ENCODE results near the gene MTARC1. TPM values are rescaled to one million over a fixed set of nuclear protein-coding genes. Genes with fewer than 3 reads are reported as not detected.

Gene MTARC1
- total RNA-seq, 1 donor from 2014 or later = 37.1 TPM

DNA sequence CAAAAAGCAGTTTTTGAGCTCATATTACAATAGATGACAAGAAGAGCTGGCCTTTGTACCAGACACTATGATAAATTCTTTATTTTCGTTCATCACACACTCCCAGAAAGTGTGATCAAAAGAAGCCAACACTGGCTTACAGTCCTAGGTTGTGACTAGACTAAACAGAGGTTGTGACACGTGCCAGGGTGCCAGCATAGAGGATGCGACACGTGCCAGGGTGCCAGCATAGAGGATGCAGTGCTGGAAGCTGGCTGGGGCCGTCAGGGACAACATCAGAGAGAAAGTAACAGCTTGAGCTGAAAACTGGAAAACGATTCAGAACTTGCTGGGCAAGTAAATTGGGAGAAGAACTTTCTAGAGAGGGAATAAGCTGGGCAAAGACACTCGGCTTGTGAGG lies 2.2 kb downstream of the MTARC1 start:
- TF ChIP-seq, protein P1, sequence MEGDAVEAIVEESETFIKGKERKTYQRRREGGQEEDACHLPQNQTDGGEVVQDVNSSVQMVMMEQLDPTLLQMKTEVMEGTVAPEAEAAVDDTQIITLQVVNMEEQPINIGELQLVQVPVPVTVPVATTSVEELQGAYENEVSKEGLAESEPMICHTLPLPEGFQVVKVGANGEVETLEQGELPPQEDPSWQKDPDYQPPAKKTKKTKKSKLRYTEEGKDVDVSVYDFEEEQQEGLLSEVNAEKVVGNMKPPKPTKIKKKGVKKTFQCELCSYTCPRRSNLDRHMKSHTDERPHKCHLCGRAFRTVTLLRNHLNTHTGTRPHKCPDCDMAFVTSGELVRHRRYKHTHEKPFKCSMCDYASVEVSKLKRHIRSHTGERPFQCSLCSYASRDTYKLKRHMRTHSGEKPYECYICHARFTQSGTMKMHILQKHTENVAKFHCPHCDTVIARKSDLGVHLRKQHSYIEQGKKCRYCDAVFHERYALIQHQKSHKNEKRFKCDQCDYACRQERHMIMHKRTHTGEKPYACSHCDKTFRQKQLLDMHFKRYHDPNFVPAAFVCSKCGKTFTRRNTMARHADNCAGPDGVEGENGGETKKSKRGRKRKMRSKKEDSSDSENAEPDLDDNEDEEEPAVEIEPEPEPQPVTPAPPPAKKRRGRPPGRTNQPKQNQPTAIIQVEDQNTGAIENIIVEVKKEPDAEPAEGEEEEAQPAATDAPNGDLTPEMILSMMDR (IDR thresholded peaks at IDR 0.05; ENCODE audit: unreplicated experiment) = no peak
- peak overlapping the region; percentile 21 for H3K4me3 Mint-ChIP-seq (ENCODE audit: low read depth)
- no peaks in the 10 kb centered on the region for H3K9me3 Mint-ChIP-seq (ENCODE audit: low read depth)
- peaks cover 20% of the 10 kb centered on the region for H3K4me1 Mint-ChIP-seq (ENCODE audit: low read depth)
- no peaks in the 10 kb centered on the region for H3K27me3 Mint-ChIP-seq
- no peak for DNase-seq (ENCODE audit: low spot score, unreplicated experiment)
- H3K36me3 Mint-ChIP-seq (ENCODE audit: insufficient read depth) = peaks cover 9% of the 10 kb centered on the region
- no peak overlapping the region for H3K27ac Mint-ChIP-seq

DNA sequence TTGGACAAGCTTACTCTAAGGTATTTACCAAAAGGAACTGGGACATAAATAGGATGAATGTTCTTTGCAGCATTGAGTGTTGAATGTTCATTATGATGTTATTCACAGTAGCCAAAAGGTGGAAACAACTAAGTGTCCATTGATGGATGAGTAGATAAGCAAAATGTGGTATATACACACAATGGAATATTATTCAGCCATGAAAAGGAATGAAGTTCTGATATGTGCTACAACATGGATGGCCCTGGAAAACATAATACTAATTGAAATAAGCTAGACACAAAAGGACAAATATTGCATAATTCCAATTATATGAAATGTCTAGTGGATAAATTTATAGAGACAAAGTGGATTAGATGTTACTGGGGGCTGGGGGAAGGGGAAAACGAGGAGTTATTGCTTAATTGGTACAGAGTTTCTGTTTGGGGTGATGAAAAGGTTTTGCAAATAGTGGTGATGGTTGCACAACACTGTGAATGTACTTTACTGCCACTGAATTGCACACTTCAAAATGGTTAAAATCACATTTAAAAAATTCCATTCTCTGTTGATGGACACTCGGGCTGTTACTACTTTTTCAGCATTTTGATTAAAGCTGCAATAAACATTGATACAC lies 2.9 kb downstream of the MTARC1 start:
- Mint-ChIP-seq H3K9me3 (ENCODE audit: low read depth) (no peaks in the 10 kb centered on the region), H3K36me3 (ENCODE audit: insufficient read depth) (peaks cover 9% of the 10 kb centered on the region), H3K27ac (no peak overlapping the region), H3K4me3 (ENCODE audit: low read depth) (no peak overlapping the region), H3K4me1 (ENCODE audit: low read depth) (peaks cover 18% of the 10 kb centered on the region), H3K27me3 (no peaks in the 10 kb centered on the region)
- TF ChIP-seq, protein P1 (IDR thresholded peaks at IDR 0.05; ENCODE audit: unreplicated experiment) = no peak
- DNase-seq (ENCODE audit: low spot score, unreplicated experiment) = no peak

GRCh38 chr1:220791285-220791684 lies 4.6 kb downstream of the MTARC1 start:
- Mint-ChIP-seq H3K27ac (no peak overlapping the region), H3K9me3 (ENCODE audit: low read depth) (no peaks in the 10 kb centered on the region), H3K4me3 (ENCODE audit: low read depth) (no peak overlapping the region), H3K36me3 (ENCODE audit: insufficient read depth) (peaks cover 9% of the 10 kb centered on the region), H3K27me3 (no peaks in the 10 kb centered on the region), H3K4me1 (ENCODE audit: low read depth) (peaks cover 6% of the 10 kb centered on the region)
- TF ChIP-seq, protein P1 (IDR thresholded peaks at IDR 0.05; ENCODE audit: unreplicated experiment) = no peak
- DNase-seq (ENCODE audit: low spot score, unreplicated experiment) = no peak

GRCh38 chr1:220791956-220792355 lies 5.2 kb downstream of the MTARC1 start:
- Mint-ChIP-seq H3K27ac (no peak overlapping the region), H3K4me3 (ENCODE audit: low read depth) (no peak overlapping the region), H3K27me3 (no peaks in the 10 kb centered on the region), H3K4me1 (ENCODE audit: low read depth) (peaks cover 6% of the 10 kb centered on the region), H3K9me3 (ENCODE audit: low read depth) (no peaks in the 10 kb centered on the region), H3K36me3 (ENCODE audit: insufficient read depth) (peaks cover 10% of the 10 kb centered on the region)
- TF ChIP-seq, protein P1 (IDR thresholded peaks at IDR 0.05; ENCODE audit: unreplicated experiment) = no peak
- DNase-seq (ENCODE audit: low spot score, unreplicated experiment) = no peak

- H3K27ac Mint-ChIP-seq = no peak overlapping the region
- no peak overlapping the region for H3K4me3 Mint-ChIP-seq (ENCODE audit: low read depth)
- TF ChIP-seq, protein P1 (IDR thresholded peaks at IDR 0.05; ENCODE audit: unreplicated experiment) = no peak
- H3K27me3 Mint-ChIP-seq = no peaks in the 10 kb centered on the region
- DNase-seq (ENCODE audit: low spot score, unreplicated experiment) = no peak
- peaks cover 11% of the 10 kb centered on the region for H3K36me3 Mint-ChIP-seq (ENCODE audit: insufficient read depth)
- no peaks in the 10 kb centered on the region for H3K4me1 Mint-ChIP-seq (ENCODE audit: low read depth)
- H3K9me3 Mint-ChIP-seq (ENCODE audit: low read depth) = no peaks in the 10 kb centered on the region
These were observed 9.8 kb downstream of the MTARC1 start for GRCh38 chr1:220796530-220796929.

Measured in progenitor cell of endocrine pancreas (in vitro differentiated cells).